GM10248 (cell line): Measurements from ENCODE around the gene KIF27.
A peak's percentile ranks its signal among the peaks of the same experiment; 100 is the strongest.
"Not testable (repeated sequence)": the region's sequence is repeated elsewhere in the genome, so short reads cannot be mapped to it uniquely, and the experiment has no call there.

Experiments
- CTCF ChIA-PET: fragments of 300-600 bp; sonication (Branson Sonifier 250); formaldehyde crosslinking; extraction: SDS; loops from one replicate; lab custom pipeline; 2021; ENCODE audit warnings: antibody characterized with exemption; lab: Yijun Ruan, JAX
- POLR2A ChIA-PET: fragments of 350-650 bp; sonication (Branson Sonifier 250); formaldehyde crosslinking; extraction: SDS; loops from one replicate; lab custom pipeline; 2020; ENCODE audit warnings: antibody characterized with exemption; lab: Yijun Ruan, JAX
- DNase-seq: peaks from one replicate; pipeline ENCODE4 v3.0.0; 2012; ENCODE audit errors: extremely low spot score
- CTCF ChIP-seq: IDR thresholded peaks from 2 replicates; pipeline ENCODE4 v1.5.1; 2012; ENCODE audit warnings: mild to moderate bottlenecking, low read depth; ENCODE audit errors: extremely low read depth, missing control alignments, control extremely low read depth

The KIF27 gene

GRCh38 chr9:83817356-83818278 lies 103.6 kb downstream of the KIF27 start, which contains the start of gene GKAP1:
Gene GKAP1, minus strand, starts transcription at chr9:83817769. Its CDS starts 11,252 bp downstream, at chr9:83806517.
- DNase-seq: peak; percentile 78
- POLR2A ChIA-PET, CTCF ChIA-PET: not testable (repeated sequence)
- TF ChIP-seq CTCF: peak; percentile 40

GRCh38 chr9:83817011-83817355 lies 104.2 kb downstream of the KIF27 start:
- DNase-seq, POLR2A ChIA-PET, CTCF ChIA-PET: not testable (repeated sequence)

GRCh38 chr9:83815120-83815519 lies 106.1 kb downstream of the KIF27 start:
- DNase-seq, POLR2A ChIA-PET: not testable (repeated sequence)

GRCh38 chr9:83809213-83809612 lies 112.0 kb downstream of the KIF27 start:
- POLR2A ChIA-PET, DNase-seq, CTCF ChIA-PET: not testable (repeated sequence)

More at GRCh38 chr9:83815120-83815519, 106.1 kb downstream of the KIF27 start:
- CTCF ChIA-PET: interaction anchor here (0.7 kb wide), 1 partner anchor 480 kb away, joined by 3 read pairs; no protein-coding TSS in a partner anchor

- CTCF ChIA-PET, POLR2A ChIA-PET, DNase-seq: not testable (repeated sequence)
Measured at GRCh38 chr9:83804454-83804853, 116.8 kb downstream of the KIF27 start.

- DNase-seq, CTCF ChIA-PET, POLR2A ChIA-PET: not testable (repeated sequence)
Measured at GRCh38 chr9:83803941-83804340, 117.3 kb downstream of the KIF27 start.

GRCh38 chr9:83800236-83801033 lies 120.8 kb downstream of the KIF27 start:
- no peak for DNase-seq
- POLR2A ChIA-PET: no interaction called here
- CTCF ChIA-PET: interaction anchor here (1.4 kb wide), 1 partner anchor 11 kb away, joined by 3 read pairs; no protein-coding TSS in a partner anchor
- TF ChIP-seq CTCF: no peak

GRCh38 chr9:83794051-83794450 lies 127.2 kb downstream of the KIF27 start:
- ChIA-PET CTCF (interaction anchor here (0.6 kb wide), 1 partner anchor 106 kb away, joined by 3 read pairs; no protein-coding TSS in a partner anchor), POLR2A (no interaction called here)
- DNase-seq: peak; percentile 28
- no peak for TF ChIP-seq CTCF

GRCh38 chr9:83792746-83793145 lies 128.5 kb downstream of the KIF27 start:
- POLR2A ChIA-PET: no interaction called here
- no peak for TF ChIP-seq CTCF
- DNase-seq: no peak
- CTCF ChIA-PET: no interaction called here
